RWPE1 (cell line): Measurements from ENCODE around the gene DNAJC10.
"Not testable (repeated sequence)": the region's sequence is repeated elsewhere in the genome, so short reads cannot be mapped to it uniquely, and the experiment has no call there.

Source experiments
- CTCF ChIA-PET: fragments of 350-600 bp; sonication (Branson Sonifier 250); formaldehyde crosslinking; extraction: SDS; loops from one replicate; lab custom pipeline; 2021; lab: Yijun Ruan, JAX
- POLR2A ChIA-PET: fragments of 400-600 bp; formaldehyde crosslinking; extraction: SDS; loops from one replicate; lab custom pipeline; 2020; ENCODE audit warnings: antibody characterized with exemption; ENCODE audit not compliant: low non-redundant PET; lab: Yijun Ruan, JAX
- DNase-seq: peaks from one replicate; pipeline ENCODE4 v3.0.0; 2012; ENCODE audit warnings: low spot score
- H3K27ac ChIP-seq: fragments of 450-650 bp; 2 replicates; pipeline ENCODE4 v1.5.1; 2017
- TF ChIP-seq, protein P1 (sequence below): fragments of 450-650 bp; conservative IDR thresholded peaks from 2 replicates; pipeline ENCODE4 v1.5.1; 2017; ENCODE audit warnings: low read depth, mild to moderate bottlenecking

DNAJC10 gene

DNA sequence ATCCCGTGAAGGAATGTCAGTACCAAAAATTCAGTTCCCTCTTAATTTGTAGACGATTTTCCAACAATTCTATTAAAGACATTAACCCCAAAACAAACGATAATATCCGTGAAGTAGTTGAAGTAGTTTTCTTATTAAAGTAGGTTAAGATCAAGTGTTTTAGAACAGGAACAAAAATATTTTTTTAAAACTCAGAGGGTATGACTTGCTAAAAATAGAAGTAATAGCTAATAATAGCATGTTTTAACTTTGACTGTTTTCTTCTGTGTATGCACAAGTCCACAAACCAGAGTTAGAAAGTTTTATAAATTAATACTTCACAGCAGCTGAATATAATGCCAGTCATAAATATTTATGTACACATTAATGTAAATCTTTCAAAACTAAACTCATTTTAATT lies 2.4 kb downstream of the DNAJC10 start:
- CTCF ChIA-PET: no interaction called here
- no peak overlapping the region for H3K27ac ChIP-seq

DNA sequence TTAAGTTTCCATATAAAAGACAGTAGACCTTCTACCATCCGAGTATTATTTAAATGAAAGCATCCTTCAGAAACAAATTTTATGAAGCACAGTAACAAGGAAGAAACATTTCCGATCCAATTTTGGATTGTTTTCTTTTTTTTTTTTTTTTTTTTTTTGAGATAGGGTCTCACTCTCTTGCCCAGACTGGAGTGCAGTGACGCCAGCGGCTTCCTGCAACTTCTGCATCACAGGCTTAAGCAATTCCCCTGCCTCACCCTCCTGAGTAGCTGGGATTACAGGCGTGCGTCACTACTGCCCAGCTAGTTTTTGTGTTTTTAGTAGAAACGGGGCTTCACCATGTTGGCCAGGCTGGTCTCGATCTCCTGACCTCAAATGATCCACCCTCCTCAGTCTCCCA lies 3.1 kb downstream of the DNAJC10 start:
- H3K27ac ChIP-seq, DNase-seq, POLR2A ChIA-PET: not testable (repeated sequence)
- CTCF ChIA-PET: interaction anchor here (0.6 kb wide), 1 partner anchor 67 kb away, joined by 4 read pairs; no protein-coding TSS in a partner anchor

More for the DNA sequence above, 2.4 kb downstream of the DNAJC10 start:
- POLR2A ChIA-PET: no interaction called here
- TF ChIP-seq, protein P1, sequence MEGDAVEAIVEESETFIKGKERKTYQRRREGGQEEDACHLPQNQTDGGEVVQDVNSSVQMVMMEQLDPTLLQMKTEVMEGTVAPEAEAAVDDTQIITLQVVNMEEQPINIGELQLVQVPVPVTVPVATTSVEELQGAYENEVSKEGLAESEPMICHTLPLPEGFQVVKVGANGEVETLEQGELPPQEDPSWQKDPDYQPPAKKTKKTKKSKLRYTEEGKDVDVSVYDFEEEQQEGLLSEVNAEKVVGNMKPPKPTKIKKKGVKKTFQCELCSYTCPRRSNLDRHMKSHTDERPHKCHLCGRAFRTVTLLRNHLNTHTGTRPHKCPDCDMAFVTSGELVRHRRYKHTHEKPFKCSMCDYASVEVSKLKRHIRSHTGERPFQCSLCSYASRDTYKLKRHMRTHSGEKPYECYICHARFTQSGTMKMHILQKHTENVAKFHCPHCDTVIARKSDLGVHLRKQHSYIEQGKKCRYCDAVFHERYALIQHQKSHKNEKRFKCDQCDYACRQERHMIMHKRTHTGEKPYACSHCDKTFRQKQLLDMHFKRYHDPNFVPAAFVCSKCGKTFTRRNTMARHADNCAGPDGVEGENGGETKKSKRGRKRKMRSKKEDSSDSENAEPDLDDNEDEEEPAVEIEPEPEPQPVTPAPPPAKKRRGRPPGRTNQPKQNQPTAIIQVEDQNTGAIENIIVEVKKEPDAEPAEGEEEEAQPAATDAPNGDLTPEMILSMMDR: no peak
- DNase-seq: no peak

DNA sequence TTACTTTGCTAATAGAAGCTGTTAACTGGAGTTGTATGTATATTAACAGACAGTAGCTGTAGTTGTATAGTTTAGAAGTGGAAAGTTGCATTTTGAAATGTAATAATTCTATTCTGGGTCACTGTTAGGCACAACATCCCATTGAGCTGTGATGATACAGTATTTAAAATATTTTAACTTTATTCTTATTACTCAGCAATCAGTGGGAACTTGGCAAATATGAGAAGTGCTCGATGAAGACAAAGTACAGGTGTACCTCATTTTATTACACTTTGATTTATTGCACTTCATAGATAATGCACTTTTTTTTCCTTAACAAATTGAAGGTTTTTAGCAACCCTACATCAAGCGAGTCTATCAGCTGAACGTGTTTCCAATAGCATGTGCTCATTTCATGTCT lies 8.6 kb downstream of the DNAJC10 start:
- TF ChIP-seq, protein P1: no peak
- CTCF ChIA-PET: no interaction called here
- H3K27ac ChIP-seq: no peak overlapping the region
- no peak for DNase-seq
- POLR2A ChIA-PET: no interaction called here

DNA sequence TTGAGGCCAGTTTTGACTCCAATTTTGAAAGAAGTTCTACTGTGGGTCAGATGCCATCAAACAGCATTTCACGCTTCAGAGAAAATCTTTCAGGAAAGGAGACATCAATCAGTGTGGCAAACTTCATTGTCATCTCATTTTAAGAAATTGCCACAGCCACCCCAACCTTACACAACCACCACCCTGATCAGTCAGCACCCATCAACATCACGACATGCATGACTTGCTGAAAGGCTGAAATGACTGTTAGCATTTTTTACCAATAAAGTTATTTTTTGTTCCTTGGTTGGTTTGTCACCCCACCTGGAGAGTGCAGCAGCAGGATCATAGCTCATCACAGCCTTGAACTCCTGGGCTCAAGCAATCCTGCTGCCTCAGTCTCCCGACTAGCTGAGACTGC lies 10.4 kb downstream of the DNAJC10 start:
- no peak overlapping the region for H3K27ac ChIP-seq
- CTCF ChIA-PET: no interaction called here
- TF ChIP-seq, protein P1: no peak
- no peak for DNase-seq
- POLR2A ChIA-PET: no interaction called here

DNA sequence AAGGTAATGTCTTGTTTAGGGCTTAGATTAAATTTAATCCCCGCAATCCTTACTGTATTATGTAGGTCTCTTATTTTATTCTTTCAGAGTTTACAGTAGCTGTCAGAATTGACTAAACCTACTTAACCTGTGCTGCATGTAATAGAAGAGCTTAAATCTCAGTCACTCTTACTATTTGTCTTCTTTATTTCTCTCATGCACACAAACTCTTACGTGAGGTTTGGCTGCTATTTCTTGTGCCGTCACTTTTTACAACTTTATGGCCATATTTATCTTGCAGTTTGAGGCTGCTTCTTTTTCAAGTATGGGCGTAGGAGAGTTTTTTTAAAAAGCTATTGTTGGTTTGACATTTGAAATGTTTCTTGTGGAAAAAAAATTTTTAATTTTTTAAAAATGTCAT lies 12.0 kb downstream of the DNAJC10 start:
- no peak overlapping the region for H3K27ac ChIP-seq
- ChIA-PET POLR2A (no interaction called here), CTCF (interaction anchor here (0.7 kb wide), 1 partner anchor 9 kb away, joined by 6 read pairs; no protein-coding TSS in a partner anchor)
- TF ChIP-seq, protein P1: no peak
- no peak for DNase-seq

DNA sequence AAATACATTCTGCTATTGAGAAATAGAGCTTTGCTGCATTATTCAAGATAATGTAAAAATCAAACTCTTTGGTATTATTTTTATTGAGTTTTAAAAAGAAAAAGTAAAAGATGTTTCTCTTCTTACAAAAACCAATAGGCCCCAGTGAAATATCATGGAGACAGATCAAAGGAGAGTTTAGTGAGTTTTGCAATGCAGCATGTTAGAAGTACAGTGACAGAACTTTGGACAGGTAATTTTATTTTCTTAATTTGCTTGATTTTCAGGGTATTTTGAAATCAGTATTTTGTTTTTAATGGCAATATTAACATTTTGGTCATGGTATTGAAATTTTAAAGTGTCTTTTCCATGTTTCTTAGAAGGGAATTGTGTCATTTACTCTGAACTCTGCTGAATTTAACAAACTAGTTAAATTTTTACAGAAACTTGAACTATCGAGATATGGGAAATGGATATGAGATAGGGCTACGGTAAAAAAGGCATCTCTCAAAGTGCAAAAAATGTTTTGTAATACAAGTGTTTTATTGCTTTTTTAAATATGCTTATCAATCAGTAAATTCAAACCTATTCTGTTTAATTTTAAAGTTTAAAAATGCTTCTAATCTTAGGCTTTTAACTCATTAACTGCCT lies 13.8 kb downstream of the DNAJC10 start:
- TF ChIP-seq, protein P1: no peak
- no peak overlapping the region for H3K27ac ChIP-seq
- ChIA-PET CTCF (no interaction called here), POLR2A (no interaction called here)
- DNase-seq: no peak

DNA sequence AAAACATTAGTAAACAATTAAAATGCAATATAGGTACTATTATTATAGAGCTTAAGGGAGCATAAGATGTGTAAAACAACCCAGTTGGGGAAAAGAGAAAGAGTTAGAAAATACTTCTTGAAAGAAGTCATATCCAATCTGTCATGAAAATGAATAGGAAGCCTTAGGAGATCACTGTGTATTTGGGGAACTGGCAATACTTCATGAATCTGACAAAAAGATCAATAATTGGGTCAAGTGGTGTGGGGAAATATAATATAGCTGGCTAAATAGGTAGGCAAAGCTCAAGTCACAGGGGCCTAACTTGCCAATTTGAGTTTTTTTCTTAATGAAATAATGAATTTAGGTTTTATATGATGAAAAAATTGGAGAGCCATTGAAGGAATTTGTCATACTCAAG lies 14.4 kb downstream of the DNAJC10 start:
- no peak overlapping the region for H3K27ac ChIP-seq
- TF ChIP-seq, protein P1: no peak
- CTCF ChIA-PET: no interaction called here
- no peak for DNase-seq
- POLR2A ChIA-PET: no interaction called here
